K562 treated with DMSO at 1 percent for 48 hours (cell line): ENCODE data around the gene FAM117B. TPM values are rescaled to one million over a fixed set of nuclear protein-coding genes. Genes with fewer than 3 reads are reported as not detected.

Experiments used
- total RNA-seq: library from RNA; unstranded; fragments of 300-600 nt; gene quantifications from 2 replicates; pipeline ENCODE4 v1.2.3, GENCODE V29; 2022; ENCODE audit warnings: low replicate concordance; ENCODE audit errors: extremely low read depth

The FAM117B gene
- not detected in 2 replicates for total RNA-seq

DNA sequence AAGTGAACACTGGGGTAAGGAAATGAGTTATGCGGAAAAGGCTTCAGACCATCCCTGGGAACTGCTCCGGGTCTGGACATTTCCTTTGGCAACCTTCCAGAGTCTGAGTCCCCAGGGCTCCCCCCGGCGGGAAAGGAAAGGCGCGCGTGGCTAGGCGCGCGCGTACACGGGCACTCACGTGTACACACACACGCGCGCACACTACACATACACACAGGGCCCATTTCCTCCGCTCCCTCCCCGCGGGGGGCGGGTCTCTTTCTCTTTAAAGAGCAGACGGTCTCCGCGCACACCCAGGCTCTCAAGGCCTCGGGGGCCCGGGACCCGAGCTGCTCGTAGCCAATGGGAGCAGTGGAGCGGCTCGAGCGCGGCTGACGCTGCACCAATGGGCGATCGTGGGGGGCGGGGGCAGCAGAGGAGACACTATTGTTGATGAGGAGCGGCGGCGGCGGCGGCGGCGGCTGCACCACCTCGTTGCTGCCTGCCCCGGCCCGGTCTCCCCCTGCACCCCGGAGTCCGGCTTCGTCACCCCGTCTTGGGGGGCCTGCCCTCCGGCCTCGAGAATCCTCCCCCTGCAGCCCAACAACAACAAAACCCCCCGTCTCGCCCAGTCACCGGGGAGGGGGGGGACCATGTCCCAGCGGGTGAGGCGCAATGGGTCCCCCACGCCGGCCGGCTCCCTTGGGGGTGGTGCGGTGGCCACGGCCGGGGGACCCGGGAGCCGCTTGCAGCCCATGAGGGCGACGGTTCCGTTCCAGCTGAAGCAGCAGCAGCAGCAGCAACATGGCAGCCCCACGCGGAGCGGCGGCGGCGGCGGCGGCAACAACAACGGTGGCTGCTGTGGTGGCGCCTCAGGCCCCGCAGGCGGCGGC is at the start of gene FAM117B:
Gene FAM117B (plus strand): TSS at position 414 of the 872 bp plus-strand sequence. CDS start 219 bp downstream, at position 633.

Other genes starting within 250 kb of the FAM117B start
- gene ICA1L, start 236.8 kb downstream of the FAM117B start, total RNA-seq: not detected in 2 replicates